AG10803 (cell line): ENCODE measurements around the gene PNMA1.

Source experiments
- DNase-seq: peaks from one replicate; pipeline ENCODE4 v3.0.0; 2010; ENCODE audit warnings: low read depth
- H3K4me3 ChIP-seq: 2 replicates; pipeline ENCODE4 v1.5.1; 2011; ENCODE audit warnings: mild to moderate bottlenecking, low read length, control low read depth
- CTCF ChIP-seq: conservative IDR thresholded peaks from 2 replicates; pipeline ENCODE4 v1.5.1; 2011; ENCODE audit warnings: mild to moderate bottlenecking, low read length, control low read depth, inconsistent platforms

Gene PNMA1

GRCh38 chr14:73662487-73662943 is 51.7 kb downstream of the PNMA1 start:
- DNase-seq, result peak; percentile 94
- no peak overlapping the region for H3K4me3 ChIP-seq
- peak; percentile 83 for TF ChIP-seq CTCF

GRCh38 chr14:73661872-73662271 is 52.3 kb downstream of the PNMA1 start:
- TF ChIP-seq CTCF, result no peak
- no peak overlapping the region for H3K4me3 ChIP-seq
- DNase-seq, result peak; percentile 38
